ENCODE measurements around the gene MEPCE.

Gene MEPCE

DNA sequence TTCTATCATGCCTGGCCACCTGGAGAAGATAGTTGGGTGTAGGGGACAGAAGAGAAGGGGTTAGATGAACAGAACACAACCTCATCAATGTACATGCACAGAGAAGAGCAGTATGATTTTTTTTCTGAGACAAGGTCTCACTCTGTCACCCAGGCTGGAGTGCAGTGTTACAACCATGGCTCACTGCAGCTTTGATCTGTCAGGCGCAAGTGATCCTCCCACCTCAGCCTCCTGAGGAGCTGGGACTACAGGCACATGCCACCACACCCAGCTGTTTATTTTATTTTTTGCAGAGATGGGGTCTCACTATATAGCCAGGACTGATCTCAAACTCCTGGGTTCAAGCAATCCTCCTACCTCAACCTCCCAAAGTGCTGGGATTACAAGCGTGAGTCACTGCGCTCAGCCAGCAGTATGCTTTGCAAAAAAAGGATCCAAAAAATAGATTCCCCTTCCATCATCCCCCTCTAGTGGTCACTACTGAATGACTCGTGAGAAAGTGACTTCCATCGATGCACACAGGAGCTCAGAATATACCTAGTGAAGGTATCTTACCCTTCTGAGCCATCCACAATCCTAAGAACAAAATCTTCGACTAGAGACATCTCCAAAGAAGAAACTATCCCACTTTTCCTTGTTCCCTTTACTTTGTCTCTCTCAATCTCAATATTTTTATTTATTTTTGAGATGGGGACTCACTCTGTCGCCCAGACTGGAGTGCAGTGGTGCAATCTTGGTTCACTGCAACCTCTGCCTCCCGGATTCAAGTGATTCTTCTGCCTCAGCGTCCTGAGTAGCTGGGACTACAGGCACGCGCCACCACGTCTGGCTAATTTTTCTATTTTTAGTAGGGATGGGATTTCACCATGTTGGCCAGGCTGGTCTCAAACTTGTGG, 22.1 kb upstream of the MEPCE start:
- peak in 1 of 2 donors; percentile 21 for DNase-seq

DNA sequence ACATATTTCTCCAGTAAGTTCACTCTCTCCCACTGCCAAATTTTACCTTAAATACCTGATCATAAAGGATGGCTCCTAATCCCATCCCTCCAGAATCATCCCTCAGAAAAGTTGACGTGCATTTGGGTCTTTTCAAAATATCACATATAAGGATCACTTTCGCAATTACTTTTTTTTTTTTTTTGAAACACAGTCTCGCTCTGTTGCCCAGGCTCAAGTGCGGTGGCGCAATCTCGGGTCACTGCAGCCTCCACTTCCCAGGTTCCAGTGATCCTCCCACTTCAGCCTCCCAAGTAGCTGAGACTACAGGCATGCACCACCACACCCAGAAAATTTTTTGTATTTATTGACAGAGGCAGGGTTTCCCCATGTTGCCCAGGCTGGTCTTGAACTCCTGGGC, 18.5 kb upstream of the MEPCE start:
- no peak for DNase-seq

DNA sequence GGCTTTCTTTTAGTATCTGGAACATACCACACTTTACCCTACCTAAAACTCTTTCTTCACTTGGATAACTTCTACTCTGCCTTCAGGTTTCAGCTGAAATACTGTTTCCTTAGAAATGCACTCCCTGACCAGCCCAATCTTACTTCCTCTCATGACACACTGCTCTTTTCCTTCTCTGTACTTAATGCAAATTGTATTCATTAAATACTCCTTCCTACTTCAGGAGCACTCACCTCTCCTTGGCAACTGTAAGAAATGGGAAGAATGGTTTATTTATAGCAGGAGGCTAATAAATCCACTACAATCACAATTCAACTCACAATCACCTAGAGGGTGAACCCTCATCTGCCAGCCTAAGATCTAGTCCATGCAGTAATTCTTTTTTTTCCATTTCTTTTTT, 16.3 kb upstream of the MEPCE start:
- no peak for DNase-seq

DNA sequence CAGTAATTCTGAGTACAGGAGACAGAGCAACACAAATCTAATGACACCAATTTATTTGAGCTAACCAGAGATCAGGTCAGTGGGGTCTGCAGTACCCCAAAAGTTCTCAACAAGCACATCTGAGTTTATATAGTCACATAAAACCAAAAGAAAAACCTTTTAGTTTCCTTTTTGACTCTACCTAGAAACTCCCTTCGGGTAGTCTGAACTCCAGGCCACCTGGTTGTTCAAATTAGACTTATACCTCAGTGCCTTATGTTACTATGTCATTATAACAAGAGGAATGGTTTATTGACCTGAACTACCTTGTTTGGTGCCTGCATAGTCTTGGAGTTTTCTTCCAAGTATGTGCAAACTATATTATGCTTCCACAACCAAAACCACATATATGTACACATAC, 15.7 kb upstream of the MEPCE start:
- no peak for DNase-seq

DNA sequence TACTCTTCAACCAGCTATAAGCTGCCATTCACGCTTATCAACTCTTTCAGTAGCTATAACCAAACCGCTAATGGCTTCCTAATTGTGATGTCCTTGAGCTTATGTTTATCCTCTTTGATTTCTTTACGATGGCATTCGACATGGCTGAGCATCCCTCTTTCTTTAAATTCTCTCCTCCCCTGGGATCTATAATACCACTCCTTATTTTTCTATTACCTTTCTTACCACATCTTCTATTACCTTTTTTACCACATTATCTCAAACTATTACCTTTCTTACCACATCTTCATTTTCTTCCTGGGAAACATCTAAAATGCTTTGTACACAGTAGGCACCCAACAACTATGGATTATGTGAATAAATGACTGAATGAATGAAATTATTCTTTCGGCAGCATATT, 14.2 kb upstream of the MEPCE start:
- no peak for DNase-seq

DNA sequence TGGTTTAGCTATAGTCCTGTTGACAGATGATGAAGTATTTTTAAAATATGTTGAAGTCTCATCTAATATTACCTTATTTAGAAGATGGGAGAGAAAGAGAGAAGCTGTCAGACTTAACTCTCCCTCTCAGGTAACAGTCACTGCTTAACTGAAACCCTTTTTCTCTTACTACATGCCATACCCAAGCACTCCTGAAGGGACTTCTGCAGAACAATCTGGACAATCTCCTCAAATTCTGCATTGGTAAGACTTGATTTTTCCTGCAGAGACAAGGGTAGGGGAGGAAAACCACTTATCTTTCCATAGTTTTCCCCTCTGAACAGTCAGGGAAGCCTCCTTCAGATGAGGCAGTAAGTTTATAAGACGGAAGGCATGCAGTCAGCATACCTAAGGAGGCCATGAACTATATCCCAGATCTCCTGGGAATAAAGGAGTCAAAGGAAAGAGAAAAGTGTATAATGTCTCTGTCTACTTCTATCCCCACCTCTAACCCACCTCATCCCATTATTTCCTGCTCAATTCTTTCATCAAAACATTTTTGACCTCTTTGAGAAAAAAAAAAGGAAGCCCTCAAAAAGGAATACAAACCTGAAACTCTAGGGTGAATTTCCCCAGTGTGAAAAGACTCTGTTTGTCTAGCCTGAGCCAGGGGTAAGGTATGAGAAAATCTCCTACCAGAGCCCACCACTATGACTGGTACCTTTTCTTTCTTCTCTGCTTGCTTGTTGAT, 10.5 kb upstream of the MEPCE start:
- DNase-seq, result no peak

DNA sequence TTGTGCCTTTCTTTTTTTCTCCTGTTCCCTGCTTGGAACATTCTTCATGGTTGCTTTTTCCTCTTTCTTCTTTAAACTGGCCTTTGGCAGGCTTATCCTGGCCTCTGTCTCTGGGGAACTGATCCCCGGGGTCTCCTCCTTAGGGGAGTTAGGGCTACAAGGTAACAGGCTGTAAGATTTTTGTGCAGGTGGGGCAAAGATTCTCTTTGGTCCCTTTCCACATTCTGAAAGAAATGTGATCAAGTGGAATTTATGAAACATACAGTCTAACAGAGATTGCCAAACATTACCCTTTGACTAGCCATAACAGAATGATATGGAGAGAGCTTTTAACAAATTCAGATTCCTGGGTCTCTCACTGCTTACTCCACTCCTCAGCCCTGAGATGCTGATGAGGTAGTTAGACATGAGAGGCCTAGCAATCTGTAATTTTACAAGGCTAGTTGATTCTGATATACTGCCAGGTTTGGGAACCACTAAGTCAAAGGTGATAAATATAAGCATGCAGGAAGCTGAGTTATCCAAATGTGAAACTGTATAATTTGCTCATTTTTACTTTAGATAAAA, 9.9 kb upstream of the MEPCE start:
- no peak for DNase-seq

DNA sequence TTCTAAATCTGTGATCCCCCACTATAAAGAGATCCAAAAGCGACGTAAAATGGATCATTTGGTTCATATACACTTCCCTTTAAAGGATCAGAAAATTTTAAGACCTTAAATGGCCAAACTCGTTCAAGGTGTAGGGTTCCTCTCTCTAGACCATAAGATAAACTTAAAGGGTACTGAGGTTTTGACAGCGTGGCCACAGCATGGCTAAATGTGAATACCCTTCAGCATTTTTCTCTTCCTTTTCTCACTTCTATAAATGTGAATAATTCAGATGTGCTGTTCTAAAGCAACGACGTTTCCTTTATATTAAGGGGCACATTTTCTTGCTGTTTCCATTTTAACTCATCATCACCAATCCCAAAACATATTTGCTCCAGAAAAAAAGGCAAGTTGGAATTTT, 6.3 kb upstream of the MEPCE start:
- no peak for DNase-seq

DNA sequence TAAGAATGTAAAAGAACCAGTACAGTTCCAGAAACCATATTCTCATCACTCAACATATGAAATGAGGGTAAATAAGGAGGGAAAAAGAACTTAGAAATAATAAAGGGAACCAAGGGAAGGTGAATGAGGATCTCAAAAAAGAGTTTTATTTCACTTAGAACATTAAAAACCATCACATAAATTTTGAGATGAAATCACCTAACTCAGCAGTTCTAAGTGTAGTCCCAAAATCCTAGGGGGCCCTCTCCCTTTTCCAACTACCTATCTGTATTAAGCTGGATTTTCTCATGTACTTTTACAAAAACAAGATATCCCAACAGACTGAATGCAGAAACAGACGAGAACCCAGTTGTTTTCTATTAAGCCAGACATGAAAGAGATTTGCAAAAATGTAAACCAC, 4.3 kb upstream of the MEPCE start:
- no peak for DNase-seq

DNA sequence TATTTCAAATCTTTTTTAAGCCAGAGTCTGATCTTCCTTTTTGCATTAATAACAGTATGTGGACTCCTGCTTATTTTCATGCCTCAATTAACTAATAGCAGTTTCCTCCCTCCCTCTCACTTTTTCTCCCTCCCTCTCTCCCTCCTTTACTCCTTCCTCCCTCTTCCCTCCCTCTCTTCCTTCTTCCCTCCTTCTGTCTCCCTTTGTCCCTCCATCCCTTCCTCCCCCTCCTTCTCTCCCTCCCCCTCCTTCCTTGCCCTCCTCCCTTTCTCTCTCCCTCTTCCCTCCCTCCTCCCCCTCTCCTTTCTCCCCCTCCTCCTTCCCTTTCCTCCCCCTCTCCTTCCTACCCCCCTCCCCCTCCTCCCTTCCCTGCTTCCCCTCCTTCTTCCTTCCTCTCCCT, 3.1 kb upstream of the MEPCE start:
- no peak for DNase-seq

DNA sequence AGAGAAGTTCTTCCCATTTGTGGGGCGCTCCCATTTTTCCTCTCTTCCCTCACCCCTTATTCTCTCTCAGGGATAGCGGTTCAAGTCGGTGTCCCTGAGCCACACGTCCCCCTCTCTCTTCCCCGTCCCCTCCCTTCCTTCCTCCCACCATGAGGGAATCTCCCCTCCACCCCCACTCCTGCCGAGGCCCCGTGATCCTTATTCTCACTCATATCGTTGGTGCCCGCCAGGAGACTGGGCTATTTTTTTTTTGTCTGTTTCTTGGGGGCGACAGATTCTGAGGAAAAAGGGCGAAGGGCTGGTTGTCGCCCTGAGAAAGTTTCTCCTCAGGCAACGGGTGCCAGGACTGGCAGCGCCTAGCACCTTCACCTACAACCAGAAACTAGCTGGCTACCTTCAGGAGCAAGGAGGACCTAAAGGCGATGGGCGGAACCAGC, 1.9 kb upstream of the MEPCE start:
- DNase-seq, result no peak

DNA sequence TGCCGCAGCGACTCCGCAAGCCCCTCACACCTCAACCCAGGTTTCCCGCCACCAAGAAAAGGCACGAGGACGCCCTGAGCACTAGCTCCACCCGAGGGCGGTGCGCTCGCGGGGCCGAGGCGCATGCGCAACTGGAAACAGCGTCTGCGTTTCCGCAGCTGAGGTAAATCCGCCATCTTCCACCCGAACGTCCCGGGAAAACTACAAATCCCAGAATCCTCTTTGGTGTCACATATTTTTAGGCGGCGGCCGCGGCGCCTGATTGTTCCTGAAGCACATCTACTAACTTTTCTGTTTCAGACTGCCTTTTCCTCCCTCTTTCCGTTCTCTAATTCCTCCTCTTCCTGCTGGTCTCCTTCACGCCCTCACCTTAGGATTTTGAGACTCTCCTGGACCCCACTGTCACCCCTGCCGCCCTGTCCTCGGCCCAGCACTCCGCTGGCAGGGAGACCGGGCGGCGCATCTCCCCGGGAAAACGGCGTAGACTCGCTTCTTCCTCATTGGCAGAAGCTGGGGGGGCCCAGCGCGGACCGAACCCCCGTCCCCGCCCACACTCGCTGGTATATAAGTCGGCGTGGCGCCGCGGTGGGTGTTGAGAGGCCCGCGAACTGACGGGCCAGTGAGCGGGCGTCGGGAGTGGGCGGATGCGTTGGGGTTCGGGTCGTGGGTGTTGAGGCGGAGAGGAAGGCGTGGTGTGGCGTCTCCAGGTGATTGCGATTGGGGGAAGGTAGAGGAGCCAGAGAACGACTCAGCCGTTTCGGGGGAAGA, 1.2 kb upstream of the MEPCE start, which contains the start of gene ZCWPW1:
Gene ZCWPW1 (minus strand): TSS at position 505 of the 768 bp plus-strand sequence. CDS start 8,054 bp downstream, outside the sequence.
- DNase-seq, result peak; percentile 92 to 95

DNA sequence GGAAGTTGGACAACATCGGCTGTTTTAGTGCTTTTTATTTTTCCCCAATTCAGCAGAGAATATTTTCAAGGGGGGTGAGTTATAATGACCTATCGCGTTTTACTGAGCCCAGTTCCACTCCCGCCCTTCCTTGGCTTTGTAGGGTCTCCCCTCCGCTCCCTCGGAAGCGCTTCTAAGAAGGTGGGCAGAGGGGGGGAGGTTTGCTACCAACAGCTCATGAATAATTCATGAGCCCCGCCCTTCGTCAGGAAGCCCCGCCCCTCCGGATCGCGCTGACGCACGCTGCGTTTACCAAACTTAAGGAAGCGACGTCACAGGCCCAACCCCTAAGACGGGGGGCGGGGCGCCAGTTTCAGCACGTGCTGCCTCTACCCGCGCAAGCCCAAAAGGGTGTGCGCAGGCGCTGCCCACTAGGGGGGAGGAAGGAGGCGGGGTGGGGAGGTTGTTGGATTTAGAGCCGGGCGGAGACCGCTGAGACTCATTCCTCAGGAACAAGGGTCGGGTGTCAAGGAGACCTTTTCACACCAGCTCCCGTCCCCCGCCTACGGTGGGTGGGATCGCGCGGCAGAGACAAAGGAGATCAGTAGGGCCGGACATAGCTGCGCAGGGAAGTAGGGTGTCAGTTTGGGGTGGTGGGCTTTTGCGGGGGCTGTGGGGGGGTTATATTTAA, 529 bp upstream of the MEPCE start:
- DNase-seq, result peak; percentile 99

DNA sequence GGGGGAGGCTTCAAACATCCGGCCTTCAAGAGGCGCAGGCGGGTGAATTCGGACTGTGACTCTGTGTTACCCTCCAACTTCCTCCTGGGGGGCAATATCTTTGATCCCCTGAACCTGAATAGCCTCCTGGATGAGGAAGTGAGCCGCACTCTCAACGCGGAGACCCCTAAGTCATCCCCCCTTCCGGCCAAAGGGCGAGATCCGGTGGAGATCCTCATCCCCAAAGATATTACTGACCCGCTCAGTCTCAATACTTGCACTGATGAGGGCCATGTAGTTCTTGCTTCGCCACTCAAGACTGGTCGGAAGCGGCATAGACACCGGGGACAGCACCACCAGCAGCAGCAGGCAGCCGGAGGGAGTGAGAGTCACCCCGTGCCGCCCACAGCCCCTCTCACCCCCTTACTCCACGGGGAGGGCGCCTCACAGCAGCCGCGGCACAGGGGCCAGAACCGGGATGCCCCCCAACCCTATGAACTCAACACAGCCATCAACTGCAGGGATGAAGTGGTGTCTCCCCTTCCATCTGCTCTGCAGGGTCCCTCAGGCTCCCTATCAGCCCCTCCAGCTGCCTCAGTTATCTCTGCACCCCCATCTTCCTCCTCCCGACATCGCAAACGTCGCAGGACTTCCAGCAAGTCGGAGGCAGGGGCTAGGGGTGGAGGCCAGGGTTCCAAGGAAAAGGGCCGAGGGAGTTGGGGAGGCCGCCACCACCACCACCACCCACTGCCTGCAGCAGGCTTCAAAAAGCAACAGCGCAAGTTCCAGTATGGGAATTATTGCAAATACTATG, 1.1 kb downstream of the MEPCE start:
- no peak for DNase-seq

DNA sequence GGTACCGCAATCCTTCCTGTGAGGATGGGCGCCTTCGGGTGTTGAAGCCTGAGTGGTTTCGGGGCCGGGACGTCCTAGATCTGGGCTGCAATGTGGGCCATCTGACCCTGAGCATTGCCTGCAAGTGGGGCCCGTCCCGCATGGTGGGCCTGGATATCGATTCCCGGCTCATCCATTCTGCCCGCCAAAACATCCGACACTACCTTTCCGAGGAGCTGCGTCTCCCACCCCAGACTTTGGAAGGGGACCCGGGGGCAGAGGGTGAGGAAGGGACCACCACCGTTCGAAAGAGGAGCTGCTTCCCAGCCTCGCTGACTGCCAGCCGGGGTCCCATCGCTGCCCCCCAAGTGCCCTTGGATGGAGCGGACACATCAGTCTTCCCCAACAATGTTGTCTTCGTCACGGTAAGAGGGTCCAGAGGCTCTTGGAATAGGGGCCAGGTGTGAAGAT, 1.7 kb downstream of the MEPCE start:
- DNase-seq, result no peak

DNA sequence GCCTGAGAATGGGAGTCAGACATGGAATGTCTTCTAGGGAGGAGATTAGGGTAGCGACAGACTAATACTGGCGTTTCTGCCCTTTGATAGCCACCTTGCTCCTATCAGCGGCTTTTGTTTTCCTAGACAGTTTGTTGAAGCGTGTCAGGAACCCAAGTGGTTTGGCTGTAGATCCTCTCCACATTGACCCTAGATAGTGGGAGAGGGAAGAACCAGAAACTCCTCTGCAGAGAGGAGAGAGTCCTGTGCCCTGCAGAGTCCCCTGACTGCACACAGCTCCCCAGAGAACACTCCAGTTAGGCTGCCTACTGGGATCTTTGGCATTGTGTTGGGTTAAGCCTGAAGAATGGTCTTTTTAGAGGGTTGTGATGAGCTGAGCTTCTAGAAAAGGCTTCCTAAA, 2.4 kb downstream of the MEPCE start:
- DNase-seq, result no peak

DNA sequence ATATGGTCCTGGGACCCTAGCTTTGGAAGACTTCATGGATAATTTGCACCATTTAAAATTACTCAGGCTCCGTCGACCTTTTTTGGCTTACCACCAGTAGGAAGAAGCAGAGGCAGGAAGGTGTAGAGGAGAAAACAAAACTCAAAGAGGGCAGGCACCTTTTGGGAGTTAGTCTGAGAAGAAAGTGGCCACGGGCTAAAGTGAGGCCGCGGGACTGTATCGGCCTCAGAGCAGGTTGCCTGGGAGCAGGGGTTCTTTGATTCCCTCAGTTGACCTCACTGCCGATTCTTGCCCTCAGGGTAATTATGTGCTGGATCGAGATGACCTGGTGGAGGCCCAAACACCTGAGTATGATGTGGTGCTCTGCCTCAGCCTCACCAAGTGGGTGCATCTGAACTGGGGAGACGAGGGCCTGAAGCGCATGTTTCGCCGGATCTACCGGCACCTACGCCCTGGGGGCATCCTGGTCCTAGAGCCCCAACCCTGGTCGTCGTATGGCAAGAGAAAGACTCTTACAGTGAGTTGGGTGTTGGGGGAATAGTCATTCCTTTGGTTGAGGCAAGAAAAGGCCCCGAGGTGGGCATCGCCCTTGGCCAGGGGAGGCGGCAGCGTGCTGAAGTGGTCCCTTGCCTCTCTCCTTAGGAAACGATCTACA, 3.1 kb downstream of the MEPCE start:
- no peak for DNase-seq

DNA sequence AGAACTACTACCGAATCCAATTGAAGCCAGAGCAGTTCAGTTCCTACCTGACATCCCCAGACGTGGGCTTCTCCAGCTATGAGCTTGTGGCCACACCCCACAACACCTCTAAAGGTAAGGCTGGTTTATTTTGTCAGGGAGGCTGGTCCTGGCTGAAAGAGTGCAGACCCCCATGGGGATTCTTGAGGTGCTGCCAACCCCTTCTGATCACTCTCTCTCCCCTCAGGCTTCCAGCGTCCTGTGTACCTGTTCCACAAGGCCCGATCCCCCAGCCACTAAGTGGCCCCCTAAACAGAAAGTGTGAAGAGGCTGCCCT, 3.6 kb downstream of the MEPCE start:
- no peak for DNase-seq

DNA sequence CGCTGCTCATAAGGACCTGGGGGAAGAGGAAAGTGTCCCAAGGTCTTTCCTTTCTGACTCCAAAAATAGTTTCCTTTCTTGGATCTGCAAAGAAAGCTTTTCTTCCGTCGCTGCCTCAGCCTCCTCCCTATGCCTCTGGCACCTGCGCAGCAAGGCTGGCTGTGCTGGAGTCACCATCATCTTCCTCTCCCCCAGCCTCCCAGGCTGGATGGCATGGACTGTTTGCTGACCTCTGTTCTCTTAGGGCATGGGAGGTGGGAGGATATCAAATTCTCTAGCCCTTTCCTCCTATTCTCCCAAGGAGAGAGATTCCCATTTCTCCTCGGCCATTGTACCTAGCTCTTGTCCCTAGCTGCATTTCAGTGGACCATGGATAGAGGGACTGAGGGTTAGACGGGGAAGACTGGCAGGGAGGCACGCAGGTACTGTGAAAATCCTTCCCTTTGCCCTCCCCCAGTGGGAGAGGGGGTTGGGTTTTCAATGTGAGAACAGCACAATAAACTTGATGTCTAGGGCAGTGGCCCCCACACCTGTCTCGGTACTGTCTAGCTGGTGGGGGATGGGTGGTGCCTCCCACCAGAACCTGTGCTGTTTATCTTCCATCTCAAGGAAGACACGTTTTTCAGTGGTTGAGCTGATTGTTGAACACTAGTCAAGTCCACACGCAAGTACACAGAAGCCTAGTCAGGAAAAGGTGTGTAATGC, 4.1 kb downstream of the MEPCE start:
- DNase-seq, result no peak
